HG03196 (cell line): ENCODE results near the gene C2orf81.

ENCODE experiments used
- ATAC-seq: cut with Tn5 transposase; IDR thresholded peaks from one replicate; pipeline ENCODE4 v1.9.1; 2021; ENCODE audit not compliant: unreplicated experiment

C2orf81 gene

GRCh38 chr2:74391580-74392448 lies 29.6 kb downstream of the C2orf81 start:
- peak; percentile 66 for ATAC-seq

GRCh38 chr2:74391209-74391579 lies 30.2 kb downstream of the C2orf81 start:
- peak; percentile 12 for ATAC-seq

DNA sequence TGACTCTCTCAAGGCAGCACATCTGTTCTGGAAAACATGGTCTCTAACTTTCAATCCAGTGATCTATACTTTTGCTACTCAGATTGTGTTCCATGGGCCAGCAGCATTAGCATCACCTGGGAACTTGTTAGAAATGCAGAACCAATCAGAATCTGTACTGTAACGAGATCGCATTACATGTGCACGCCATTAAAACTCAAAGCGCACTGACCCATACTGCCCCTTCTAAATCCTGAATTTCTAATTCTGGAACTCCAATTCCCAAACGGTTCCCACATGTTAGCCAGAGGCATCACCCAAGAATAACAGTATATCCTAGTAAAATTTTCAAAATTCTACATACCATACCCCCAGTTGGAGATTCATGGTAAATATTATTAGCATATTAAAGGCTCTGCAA lies 30.8 kb downstream of the C2orf81 start:
- no peak for ATAC-seq

GRCh38 chr2:74387346-74387745 lies 34.1 kb downstream of the C2orf81 start:
- ATAC-seq = no peak

GRCh38 chr2:74385396-74385795 lies 36.0 kb downstream of the C2orf81 start:
- no peak for ATAC-seq

- no peak for ATAC-seq
Observed at GRCh38 chr2:74384051-74384450, 37.4 kb downstream of the C2orf81 start.

DNA sequence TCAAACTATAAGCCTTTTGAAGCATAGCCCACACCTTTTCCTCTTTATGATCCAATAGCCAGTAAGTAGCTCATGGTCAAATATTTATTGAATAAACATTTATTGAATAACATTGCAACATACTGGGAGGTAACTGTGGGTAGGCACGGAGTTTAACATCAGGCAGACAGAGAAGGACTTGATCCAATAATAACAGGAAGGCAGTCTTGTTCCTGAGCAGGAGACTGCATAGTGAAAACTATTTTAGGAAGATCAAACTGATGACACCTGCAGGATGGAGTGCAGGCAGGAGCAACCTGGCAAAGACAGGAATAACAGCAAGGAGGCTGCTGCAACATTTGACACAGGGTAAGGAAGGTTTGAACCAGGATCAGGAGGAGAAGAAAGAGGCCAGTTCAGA lies 38.2 kb downstream of the C2orf81 start:
- no peak for ATAC-seq

- ATAC-seq = no peak
Observed at GRCh38 chr2:74381751-74382150, 39.7 kb downstream of the C2orf81 start.

DNA sequence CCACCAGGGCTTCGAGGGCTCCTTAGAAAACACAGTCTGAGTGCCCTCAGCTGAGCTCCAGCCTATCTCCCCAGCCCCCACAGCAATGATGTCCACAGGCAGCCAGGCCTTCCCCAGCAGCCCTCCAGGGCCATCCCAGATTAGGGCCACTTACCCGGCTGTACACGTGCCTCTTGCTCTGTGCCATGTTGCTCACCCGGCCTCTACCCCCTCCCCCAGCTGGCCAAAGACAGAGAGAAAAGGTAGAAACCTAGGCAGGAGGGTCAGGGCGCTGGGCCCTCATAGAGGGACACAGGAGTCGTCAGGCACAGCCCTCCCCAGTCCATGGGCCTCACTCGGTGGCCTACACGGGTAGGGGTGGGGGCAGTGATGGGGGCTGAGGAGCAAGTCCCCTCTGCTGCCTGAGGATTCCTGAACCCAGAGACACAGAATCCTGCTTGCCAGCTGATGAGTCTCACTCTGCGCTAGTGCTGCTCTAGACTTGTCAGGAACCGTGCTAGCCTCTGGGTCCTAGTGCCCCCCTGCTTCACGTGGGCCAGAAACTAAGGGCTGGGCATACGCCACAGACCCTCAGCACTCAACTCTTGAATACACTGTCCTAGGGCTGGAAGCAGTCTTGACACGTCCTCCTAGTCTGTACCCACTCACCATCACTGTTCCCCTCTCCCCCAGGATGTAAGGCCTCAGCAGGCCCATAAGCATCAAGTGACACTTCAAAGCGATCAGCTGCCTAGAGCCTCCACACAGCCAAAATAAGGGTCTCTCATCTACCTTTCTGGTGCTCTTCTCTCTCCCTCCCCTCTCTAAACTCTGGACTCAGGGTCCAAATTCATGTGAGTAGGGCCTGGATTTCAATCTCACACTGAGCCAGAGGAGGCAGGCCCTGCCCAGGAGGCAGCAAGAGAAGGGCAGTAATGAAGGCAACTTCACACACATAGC lies 41.3 kb downstream of the C2orf81 start, which contains the start of gene DCTN1:
Gene DCTN1 (minus strand): TSS at position 461 of the 939 bp plus-strand sequence. CDS start 274 bp downstream, at position 187.
- ATAC-seq = no peak

GRCh38 chr2:74378007-74378406 lies 43.4 kb downstream of the C2orf81 start:
- no peak for ATAC-seq

DNA sequence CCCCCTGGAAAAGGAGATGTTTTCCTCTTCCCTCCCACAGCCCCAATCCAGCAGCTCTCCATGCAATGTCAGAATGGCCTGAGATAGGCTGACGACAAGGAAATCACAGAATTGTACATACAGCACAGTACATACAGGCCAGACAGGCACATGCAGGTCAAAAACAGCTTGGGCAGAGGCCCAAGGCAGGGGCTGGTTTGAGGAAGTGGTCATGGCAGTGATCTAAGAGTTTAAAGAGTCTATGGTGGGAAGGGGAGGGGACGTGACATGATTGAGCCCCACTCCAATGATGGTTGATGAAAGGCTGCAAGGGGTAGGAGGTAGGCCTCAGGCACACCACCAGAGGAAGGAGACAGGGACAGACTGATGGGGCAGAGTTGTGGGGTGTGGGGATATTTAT lies 45.6 kb downstream of the C2orf81 start:
- ATAC-seq = no peak

DNA sequence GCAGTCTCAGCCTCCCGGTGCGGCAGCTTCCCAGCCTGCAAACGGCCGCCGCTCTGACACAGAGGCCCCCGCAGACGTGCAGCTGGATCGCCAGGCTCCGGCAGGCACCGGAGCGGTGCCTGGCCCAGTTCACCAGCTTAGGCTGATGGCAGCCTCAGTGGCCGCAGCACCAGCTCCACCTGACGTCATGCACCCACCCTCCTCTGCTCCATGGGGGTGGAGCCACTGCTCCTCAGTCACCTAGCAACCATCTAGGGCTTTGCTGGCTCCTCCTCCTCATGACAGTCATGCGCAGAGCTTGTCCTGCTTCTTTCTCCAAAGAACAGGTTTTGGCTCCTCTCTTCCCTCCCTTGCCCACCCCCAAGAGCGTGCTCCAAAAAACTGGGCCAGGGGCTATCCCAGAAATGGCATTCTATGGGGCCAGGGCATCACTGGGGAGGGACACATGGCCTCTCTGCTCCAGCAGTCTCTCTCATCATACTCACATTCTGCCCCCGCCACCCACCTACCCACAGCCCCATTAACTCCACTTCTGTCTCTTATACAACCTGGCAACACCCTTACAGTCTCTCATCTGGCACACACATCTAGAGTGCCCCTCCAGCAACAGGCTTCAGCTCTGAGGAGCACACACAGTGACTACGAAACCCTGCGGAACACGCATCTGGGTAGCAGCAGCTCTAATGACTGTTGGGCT lies 46.8 kb downstream of the C2orf81 start:
- ATAC-seq = no peak

DNA sequence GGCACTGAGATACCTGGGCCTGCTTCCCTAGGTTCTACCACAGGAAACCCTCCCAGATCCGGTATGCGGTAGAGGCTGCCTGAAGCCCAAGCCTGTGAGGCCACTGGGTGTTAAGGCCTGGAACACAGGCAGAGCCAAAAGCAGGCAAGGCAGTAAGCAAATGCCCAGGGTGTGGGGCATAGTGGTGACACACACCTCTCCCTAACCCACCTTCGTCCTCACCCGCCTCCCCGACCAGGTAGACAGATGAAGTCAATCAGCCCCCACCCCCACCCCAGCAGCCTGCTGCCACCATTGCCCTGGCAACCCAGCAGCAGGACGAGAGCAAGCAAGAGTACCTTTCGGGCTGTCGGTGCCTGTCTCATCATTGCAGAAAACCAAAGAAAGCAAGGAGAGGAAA lies 47.4 kb downstream of the C2orf81 start:
- ATAC-seq = no peak

DNA sequence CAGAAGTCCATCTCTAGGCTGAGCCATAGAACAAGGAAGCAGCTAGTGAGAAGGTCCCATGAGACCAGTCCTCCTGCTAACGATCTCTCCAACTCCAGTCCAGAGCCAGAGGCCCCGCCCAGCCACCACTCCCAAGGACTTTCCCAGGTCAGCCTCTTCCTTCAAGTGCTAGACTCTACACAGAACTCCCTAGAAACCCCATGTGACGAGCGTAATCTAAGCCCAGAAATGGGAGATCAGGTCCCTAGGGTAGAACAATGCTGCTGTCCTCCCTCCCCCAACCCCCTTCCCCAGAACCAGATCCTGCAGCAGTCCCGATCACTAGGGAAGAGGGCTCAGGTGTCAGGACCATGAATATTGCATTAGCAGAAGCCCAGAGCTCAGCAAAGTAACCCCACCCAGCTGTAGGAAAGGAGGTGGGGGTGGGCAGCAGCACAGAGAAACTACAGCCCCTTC lies 48.2 kb downstream of the C2orf81 start:
- ATAC-seq = no peak

DNA sequence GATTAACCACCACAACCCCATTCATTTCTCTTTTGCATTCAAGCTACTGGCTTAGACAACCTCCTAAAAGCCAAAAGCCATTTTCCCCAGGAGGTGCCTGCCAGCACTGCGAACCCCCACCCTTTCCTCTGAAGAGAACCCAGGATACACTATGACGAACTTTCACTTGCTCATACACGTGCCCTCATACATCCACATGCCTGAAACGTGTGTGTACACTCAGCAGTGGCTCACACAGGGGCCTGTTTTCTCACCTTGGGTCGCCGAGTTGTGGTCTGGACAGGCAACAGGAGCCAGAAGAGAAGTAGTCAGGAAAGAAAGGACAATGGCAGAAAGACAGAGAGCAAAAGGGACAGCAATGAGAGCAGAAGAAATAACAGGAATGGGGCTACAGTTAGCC lies 48.7 kb downstream of the C2orf81 start:
- no peak for ATAC-seq

DNA sequence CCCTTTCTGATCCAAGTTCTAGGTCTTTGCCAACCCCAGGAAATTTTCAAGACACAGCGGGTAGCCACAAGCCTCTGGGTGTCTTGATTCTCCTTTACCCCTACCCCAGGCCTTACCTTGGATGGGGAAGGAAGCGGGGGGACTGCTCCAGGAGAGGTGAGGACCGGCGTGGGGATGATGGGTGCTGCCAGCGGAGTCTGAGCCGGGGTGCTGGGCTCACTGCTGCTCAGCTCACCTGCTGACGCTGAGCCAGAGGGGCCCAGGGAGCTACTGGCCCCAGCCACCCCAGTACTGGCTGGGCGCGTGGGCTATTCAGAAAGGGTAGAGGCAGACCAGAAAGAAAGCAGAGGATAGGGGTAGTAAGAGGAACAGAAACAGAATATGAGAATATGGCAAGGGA lies 50.0 kb downstream of the C2orf81 start:
- ATAC-seq = no peak

- ATAC-seq = no peak
Observed at GRCh38 chr2:74369976-74370375, 51.4 kb downstream of the C2orf81 start.

- ATAC-seq = no peak
Observed at GRCh38 chr2:74368499-74368898, 52.9 kb downstream of the C2orf81 start.

GRCh38 chr2:74367789-74368188 lies 53.6 kb downstream of the C2orf81 start:
- no peak for ATAC-seq

DNA sequence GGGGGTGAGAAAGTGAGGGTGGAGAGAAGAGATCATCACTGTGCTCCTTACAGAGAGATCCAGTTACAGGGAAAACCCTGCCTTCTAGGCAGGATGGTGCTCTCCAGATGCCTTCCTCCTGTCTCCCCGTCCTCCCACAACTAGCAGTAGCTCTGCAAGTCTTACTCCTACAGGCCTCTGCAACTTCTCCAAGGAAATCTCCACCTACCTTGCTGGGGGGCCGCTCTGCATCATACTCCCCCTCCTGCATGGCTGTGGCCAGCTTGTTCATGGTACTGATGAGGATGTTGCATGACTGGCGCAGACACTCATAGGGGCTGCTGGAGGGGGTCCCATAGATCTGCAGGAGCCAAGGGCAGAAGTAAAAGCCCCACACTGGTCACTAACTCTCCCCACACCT lies 55.4 kb downstream of the C2orf81 start:
- ATAC-seq = no peak
